ENCODE data around the gene SH2D4B.
A peak's percentile ranks its signal among the peaks of the same experiment; 100 is the strongest.
"Not testable (repeated sequence)": the region's sequence is repeated elsewhere in the genome, so short reads cannot be mapped to it uniquely, and the experiment has no call there.

Gene SH2D4B

DNA sequence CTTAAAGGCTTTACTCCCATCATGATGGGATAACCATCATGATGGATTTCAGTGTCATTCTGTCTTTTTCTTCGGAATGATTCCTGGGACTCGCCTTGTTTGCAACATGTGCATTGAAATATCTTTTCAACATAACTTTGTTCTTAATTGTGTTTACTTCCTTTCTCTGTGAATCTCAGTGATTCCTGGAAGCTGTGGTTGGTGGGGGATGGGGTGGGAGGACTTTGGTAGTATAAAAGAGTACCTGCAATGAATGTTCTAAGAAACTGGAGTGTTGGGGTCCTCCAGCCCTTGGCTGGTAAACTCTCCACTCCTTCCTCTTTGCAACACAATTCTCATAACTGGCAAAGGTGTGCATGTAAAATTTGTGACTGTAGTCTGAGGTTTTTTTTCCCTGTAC is 11.5 kb upstream of the SH2D4B start:
- no peak for DNase-seq

DNA sequence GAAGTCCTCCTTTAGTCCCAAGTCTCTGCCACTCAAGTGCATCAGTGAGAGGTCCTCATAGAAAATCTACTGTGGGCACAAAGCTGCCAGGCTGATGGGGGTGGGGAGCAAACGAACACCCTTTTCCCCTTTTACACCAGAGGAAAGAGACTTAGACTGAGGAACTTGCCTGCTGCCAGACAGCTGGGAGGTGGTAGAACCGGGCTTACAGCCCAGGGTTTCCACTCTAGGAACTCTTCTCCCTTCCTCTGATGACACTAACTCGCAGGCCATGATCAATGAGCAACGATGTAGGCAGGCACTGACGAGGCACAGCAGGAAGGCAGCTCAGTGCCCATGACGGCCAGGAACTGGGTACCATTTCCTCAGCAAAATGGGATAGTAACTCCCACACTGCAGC is 11.0 kb upstream of the SH2D4B start:
- no peak for DNase-seq

DNA sequence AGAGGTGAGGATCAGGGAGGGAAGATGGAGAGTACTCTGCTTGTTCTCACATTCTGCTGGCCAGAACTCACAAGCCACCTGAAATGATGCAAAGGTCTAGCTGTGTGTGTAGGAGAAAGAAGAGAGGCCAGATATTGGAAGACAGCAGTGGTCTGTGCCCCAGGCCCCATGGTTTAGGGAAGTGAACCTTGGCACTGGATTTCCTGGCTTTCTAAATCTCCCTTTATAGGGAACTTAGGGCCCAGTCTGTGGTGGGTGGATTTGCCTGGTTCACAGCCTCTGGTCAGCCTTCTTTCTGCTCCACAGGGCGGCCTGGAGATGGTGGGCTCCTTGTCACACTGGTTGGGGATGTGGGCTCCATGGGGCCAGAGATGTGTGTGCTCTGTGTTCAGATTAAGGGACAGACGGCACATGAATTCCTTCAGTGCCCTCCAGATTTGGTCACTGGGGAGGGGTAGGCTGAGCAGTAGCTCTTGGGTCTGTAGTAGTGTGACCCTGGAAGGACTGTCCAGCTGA is 9.5 kb upstream of the SH2D4B start:
- no peak for DNase-seq

GRCh38 chr10:80528901-80529300 is 8.8 kb upstream of the SH2D4B start:
- DNase-seq, result no peak

DNA sequence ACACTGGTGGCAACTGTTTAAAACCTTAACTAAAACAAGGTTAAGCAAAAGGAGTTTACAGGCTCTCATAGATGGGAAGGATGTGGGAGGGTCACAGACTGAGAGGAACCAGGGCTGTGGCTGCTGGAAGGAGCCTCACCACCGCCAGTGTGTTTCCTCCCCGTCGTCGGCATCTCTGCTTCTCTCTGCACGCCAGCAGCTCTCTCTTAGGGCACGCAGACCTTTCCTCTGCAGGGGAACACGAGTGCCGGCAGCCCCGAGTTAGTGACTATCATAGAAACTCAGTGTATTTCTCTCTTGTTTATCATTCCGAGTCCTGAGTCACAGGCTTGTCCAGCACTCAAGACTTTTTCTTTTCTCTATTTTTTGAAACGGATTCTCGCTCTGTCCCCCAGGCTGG is 8.1 kb upstream of the SH2D4B start:
- no peak for DNase-seq

GRCh38 chr10:80530251-80530650 is 7.5 kb upstream of the SH2D4B start:
- peak; percentile 15 for DNase-seq

GRCh38 chr10:80530816-80531215 is 6.9 kb upstream of the SH2D4B start:
- DNase-seq, result no peak

GRCh38 chr10:80532571-80532970 is 5.1 kb upstream of the SH2D4B start:
- DNase-seq, result no peak

GRCh38 chr10:80534059-80534458 is 3.6 kb upstream of the SH2D4B start:
- DNase-seq, result not testable (repeated sequence)

- DNase-seq, result not testable (repeated sequence)
These were observed 3.1 kb upstream of the SH2D4B start for GRCh38 chr10:80534646-80535045.

GRCh38 chr10:80535671-80536360 is 1.9 kb upstream of the SH2D4B start:
- peak; percentile 23 for DNase-seq

- no peak for DNase-seq
These were observed 1.3 kb upstream of the SH2D4B start for GRCh38 chr10:80536361-80536835.

- DNase-seq, result no peak
These were observed 491 bp upstream of the SH2D4B start for GRCh38 chr10:80537086-80537735.

GRCh38 chr10:80538481-80539185 is 931 bp downstream of the SH2D4B start:
- DNase-seq, result no peak

GRCh38 chr10:80539421-80540031 is 1.8 kb downstream of the SH2D4B start:
- no peak for DNase-seq

DNA sequence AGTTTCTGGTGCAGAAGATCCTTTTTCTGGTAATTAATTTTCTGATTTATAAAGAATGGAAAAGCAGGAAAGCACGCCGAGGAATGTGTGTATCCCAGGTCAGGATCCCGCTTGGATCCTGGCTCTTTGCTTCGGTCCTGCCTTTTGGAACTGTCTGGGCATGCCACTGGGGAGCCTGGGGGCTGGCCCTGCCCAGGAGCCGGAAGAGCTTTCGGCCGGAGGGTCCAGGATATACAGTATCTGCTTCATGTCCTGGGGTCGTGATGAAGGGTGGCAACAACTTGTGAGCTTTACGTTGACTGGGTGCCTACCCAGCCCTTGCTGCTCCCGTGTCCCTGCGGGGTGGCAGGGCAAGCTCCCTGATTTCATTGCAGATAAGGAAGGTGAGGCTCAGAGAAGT is 2.4 kb downstream of the SH2D4B start:
- no peak for DNase-seq

DNA sequence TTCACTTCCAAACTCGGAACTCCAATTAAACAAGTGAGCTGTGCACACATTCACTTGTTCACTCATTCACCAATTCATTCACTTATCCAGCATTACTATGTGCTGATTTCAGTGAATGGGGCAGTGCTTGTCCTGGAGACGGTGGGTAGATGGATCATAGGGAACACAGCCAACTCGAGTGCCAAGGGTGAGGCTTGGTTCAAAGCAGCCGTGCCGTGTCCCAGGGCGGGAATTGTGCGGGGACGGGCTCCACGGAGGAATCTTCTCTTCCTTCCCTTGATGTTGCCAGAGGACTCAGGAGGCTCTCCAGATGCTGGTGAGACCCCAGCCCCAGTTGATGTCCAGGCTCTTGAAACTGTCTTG is 2.9 kb downstream of the SH2D4B start:
- DNase-seq, result no peak

- no peak for DNase-seq
These were observed 3.5 kb downstream of the SH2D4B start for GRCh38 chr10:80540981-80541750.

DNA sequence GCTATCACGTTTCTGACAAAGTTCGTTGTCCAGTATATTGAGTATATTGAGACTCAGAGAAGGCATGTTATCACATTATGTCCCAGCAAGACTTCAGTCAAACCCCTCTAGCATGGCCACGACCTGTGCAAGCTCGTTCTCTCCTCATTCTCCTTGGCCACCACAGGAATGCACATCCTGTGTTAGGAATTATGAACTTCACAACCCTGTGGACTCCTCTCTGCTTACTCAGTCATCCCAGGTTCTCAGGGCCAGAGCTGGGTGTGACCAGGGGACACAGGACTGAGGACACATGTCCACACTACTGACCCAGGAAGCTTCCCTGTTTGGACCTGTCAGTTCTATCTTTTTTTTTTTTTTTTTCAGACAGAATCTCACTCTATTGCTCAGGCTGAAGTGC is 4.4 kb downstream of the SH2D4B start:
- peak; percentile 43 for DNase-seq

- no peak for DNase-seq
These were observed 5.1 kb downstream of the SH2D4B start for GRCh38 chr10:80542652-80543318.

GRCh38 chr10:80543319-80543672 is 5.6 kb downstream of the SH2D4B start:
- not testable (repeated sequence) for DNase-seq

DNA sequence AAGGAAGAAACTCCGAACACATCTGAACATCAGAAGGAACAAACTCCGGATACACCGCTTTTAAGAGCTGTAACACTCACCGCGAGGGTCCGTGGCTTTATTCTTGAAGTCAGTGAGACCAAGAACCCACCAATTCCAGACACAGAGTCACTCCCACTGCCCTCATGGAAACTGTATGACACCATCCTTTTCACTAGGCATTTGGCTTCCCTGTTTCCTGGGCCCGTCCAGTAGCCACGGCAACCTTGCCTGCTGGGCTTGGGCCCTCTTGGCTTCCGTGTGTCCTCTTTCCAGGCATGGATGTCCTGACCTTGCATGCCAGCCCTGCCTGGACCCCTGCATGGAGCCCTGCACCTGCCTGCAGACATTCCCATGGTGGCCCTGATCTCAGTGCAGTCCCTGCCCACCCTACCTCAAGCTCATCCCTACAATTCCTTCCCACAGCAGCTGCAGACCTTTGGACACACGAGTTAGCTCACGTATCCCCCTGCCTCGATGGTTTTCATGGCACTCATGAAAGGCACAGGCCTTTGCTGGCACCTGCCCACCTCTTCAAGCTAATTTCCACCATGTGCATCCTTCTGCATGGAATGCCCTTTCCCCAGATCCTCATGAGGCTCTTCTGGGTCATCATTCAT is 6.7 kb downstream of the SH2D4B start:
- no peak for DNase-seq
